ENCODE data around the gene CCDC71L.

CCDC71L gene

DNA sequence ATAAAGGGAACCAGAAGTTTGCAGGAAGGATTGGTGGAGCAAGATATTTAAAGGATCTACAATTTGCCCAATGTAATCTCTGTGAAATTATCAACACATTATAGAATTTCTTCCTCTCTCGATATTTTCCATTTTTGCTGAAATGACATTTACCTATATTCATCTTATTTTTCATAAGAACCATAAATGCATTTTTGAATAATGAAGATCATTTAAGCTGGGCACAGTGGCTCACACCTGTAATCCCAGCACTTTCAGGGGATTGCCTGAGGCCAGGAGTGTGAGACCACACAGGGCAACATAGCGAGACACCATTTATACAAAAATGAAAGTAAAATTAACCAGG, 37.7 kb downstream of the CCDC71L start:
- FAIRE-seq, result no peak

DNA sequence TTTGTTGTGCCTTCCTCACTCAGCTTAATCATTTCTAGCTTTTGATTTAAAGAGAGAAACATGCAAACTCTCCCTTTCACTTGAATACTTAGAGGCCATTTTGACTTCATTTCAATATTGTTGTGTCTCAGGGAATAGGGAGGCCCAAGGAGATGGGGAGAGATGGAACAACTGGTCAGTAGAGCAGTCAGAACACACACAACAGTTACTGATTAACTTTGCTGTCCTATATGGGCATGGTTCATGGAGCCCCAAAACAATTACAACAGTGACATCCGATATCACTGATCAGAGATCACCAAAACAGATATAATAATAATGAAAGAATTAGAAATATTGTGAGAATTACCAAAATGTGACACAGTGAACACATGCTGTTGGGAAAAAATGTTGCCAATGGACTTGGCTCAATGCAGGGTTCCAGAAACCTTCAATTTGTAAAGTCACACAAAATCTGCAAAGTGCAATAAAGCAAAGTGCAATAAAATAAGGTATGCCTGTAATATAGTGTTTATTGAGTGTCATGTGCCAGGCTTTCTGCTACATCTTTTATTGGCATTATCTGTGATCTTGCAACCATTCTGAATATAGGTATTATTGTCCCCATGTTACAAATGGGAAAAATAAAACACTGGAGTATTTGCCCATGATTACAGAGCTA, 38.2 kb downstream of the CCDC71L start:
- FAIRE-seq, result no peak

- FAIRE-seq, result no peak
Observed at GRCh38 chr7:106621393-106622132, 39.4 kb downstream of the CCDC71L start.

- no peak for FAIRE-seq
Observed at GRCh38 chr7:106620676-106621075, 40.3 kb downstream of the CCDC71L start.

DNA sequence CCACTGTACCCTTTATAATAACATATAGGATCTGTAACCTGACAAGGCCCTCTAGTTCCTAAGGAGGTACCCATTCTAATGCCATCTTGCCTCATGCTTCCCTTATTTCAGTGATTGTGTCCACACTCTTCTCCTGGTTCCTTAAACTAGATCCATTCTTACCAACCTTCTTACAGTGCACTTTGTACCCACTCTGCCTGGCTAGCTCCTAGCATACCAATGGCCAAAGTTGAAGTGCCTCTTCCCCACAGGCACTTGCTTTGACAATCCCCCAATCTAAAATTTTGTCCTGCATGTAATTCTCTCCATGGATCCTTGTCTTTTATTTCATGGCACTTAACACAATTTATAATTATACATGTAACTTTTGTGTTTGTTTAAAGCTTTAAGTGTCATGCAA, 40.9 kb downstream of the CCDC71L start:
- no peak for FAIRE-seq

- FAIRE-seq, result no peak
Observed at GRCh38 chr7:106619213-106619612, 41.7 kb downstream of the CCDC71L start.

DNA sequence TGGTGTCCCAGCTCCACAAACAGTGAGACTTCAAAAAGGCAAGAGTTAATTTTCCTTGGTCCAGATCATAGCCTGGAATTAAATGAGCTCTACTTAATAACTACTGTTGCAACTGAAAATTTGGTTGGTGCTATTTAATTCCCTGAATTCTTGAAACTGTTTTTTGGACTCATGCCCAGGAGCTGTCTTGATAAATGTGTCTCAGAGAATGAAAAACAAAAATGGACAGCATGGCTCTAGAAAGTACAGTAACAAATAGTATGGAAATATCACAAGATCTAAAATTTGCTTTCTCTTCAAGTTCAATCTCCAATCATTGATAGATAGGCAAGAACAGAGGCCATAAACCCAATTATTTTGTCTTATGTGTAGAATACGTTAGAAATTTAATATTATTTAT, 42.5 kb downstream of the CCDC71L start:
- no peak for FAIRE-seq

- no peak for FAIRE-seq
Observed at GRCh38 chr7:106617860-106618259, 43.1 kb downstream of the CCDC71L start.

- FAIRE-seq, result no peak
Observed at GRCh38 chr7:106616708-106617051, 44.3 kb downstream of the CCDC71L start.

DNA sequence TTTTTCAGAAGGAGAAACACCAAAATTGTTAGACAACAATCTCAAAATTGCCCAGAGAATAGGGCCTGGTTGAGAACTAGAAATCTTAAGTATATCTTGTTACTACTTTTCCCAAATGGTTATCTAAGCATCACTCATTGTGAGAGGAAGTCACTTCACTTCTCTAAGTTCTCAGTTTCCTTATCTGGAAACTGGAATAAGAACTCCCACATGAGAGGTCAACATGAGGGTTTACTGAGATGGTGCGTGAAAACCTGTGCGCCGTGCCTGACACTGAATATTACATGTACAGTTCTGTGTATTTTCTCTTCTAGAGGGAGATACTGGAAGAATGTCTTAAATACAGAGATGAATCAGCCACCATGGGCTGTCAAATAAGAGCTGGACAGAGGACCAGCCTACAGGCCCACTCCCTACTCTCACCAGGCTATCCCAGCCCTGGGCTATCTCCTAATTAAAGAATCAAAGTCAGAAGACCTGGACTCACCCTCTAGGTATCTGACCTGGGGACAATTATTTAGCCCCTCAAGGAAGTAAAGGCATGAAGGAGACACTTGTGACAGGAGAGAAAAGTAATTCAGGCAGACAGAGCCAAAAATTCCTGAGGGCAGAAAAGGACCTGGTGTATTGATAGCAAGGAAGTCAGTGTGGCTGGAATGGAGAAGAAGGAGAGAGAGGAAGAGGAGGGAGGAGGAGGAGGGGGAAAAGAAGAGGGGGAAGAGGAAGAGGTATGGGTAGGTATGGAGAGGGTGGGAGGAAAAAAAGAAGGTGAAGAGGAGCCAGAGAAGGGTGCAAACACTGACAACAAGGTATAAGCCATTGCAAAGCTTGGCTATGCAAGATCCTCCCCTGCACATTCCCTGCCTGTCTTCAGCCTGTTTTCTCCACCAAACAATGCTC, 44.9 kb downstream of the CCDC71L start:
- no peak for FAIRE-seq

GRCh38 chr7:106614751-106615150, 46.2 kb downstream of the CCDC71L start:
- no peak for FAIRE-seq

DNA sequence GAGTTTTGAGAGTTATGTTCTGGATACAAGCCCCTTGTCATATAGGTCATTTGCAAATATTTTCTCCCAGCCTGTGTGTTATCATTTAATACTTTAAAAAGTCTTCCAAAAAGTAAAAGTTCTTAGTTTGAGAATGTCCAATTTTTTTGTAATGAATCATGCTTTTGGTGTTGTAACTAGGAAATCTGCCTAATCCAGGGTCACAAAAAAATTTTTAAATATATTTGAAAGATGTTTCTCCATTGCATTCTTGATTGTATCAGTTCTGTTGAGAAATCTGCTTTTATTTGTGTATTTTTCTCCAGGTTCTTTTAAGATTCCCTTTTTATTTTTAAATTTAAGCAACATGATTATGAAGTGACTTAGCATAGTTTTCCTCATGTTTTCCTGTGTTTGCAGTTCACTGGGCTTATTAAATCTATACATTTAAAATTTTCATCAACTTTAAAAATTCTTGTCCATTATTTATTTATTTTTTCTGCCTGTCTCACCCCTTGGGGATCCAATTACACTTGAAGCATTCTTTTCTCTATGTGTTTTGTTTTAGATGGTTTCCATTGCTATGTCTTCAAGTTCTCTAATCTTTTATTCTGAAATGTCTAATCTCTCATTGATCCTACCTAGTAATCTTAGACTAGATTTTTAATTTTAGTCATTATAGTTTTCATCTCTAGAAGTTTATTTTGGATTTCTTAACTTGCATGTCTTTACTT, 47.0 kb downstream of the CCDC71L start:
- no peak for FAIRE-seq

- FAIRE-seq, result no peak
Observed at GRCh38 chr7:106613279-106613678, 47.7 kb downstream of the CCDC71L start.

DNA sequence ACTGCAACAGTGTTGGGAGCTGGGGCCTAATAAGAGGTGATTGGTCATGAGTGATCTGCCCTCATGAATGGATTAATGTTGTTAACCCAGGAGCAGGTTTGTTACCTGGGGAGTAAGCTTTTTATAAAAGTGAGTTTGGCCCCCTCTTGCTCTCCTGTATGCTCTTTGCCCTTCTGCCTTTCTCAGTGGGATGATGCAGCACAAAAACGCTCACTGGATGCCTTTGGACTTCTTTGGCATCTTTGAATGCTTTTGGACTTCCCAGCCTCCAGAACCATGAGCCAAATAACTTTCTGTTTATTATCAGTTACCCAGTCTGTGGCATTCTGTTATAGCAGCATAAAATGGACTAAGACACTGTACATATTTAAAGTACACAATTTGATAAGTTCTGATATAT, 48.5 kb downstream of the CCDC71L start:
- FAIRE-seq, result no peak

DNA sequence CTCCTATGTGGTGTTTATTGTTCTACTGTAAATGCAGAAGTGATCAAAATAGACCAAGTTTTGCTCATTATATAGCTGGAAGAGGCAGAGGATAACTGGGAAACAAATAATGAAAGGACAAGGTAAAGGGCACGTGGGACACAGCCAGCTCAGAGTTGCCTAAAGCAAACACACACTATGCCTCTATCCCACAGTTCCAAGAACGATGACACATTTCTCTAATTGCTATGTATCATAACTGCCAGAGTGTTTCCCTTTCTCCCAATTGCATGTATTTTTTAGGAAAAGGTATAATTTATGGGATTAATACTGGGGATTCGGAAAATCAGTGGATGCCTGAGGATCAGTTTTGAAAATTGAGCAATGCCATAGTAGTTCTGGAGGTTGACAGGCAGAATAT, 49.0 kb downstream of the CCDC71L start:
- FAIRE-seq, result no peak

DNA sequence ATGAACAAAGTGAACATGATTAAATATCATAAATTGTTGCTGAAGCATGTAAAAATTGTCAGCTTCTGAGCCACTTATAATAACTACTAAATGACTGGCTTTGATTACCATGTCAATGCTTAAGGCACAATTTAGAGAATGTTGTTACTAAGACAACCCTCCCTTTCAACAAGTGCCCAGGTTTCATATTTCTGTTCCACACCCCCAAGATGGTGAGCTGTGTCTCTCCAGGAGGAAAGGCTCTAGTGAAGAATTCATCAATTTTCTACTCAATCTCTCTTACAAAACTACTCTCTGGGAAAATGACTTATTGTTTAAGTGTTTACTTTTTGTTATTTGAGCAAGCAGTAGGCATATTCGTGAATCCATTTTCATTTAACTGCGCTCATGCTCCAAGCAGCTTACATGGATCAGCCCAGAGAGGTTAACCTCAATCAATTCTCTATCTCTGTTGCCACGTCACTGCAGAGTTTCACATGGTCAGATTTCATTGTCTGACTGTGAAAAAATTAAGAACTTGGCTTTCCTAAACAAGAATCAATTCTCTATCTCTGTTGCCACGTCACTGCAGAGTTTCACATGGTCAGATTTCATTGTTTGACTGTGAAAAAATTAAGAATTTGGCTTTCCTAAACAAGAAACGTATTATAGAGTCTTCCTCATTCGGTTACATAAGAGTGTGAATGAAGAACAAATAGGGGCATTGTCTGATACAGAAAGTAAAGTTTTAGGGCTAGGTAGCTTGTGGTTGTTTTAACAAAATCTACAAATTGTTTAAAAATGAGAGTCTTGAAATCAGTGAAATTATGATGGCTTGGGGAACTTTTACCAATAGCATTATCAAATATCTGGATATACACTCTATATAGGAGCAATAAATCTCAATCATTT, 49.7 kb downstream of the CCDC71L start:
- no peak for FAIRE-seq

- FAIRE-seq, result no peak
Observed at GRCh38 chr7:106609416-106609815, 51.5 kb downstream of the CCDC71L start.

DNA sequence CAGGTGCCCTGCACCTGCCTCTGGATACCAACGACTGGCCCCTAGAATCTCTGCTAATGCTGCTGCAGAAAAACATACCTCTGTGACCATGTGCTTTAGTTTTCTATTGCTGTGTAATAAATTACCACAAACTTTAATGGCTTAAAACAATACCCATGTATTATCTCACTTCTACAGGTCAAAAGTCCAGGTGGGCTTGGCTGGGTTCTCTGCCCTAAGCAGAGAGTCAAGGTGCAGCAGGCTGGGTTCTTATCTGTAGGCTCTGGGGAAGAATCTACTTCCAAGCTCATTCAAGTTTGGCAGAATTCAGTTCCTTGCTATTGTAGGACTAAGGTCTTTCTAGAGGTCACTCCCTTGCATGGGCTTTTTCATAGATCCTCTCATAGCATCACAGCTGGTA, 52.3 kb downstream of the CCDC71L start:
- no peak for FAIRE-seq

All from islet of Langerhans (tissue), 1 donor.